Lower lobe of right lung (tissue), 2 donors: ENCODE measurements around the gene TMEM114. TPM values are rescaled to one million over a fixed set of nuclear protein-coding genes. Genes with fewer than 3 reads are reported as not detected.

Experiments
- ATAC-seq, 2 donors: fragments of 200-7000 bp; cut with Tn5 transposase; one replicate each; pipeline ENCODE4 v1.9.1; 2020 to 2022; ENCODE audit warnings: mild to moderate bottlenecking in 2 of 2, moderate library complexity in 2 of 2
- DNase-seq: peaks from one replicate; pipeline ENCODE4 v3.0.0-alpha.2; 2020
- H3K27ac ChIP-seq: fragments of 200-600 bp; one replicate; pipeline ENCODE4 v1.8.0; 2022
- H3K27me3 ChIP-seq: fragments of 200-600 bp; one replicate; pipeline ENCODE4 v1.8.0; 2022; ENCODE audit warnings: low read depth
- H3K36me3 ChIP-seq: fragments of 200-600 bp; one replicate; pipeline ENCODE4 v1.8.0; 2022; ENCODE audit warnings: mild to moderate bottlenecking
- H3K4me1 ChIP-seq: fragments of 200-600 bp; one replicate; pipeline ENCODE4 v1.8.0; 2022
- H3K4me3 ChIP-seq: fragments of 200-600 bp; one replicate; pipeline ENCODE4 v1.8.0; 2022; ENCODE audit warnings: mild to moderate bottlenecking
- H3K9me3 ChIP-seq: fragments of 200-600 bp; one replicate; pipeline ENCODE4 v1.8.0; 2022
- CTCF ChIP-seq: fragments of 200-600 bp; IDR thresholded peaks from one replicate; pipeline ENCODE4 v1.8.0; 2022; ENCODE audit warnings: antibody characterized with exemption, mild to moderate bottlenecking
- intact Hi-C: fragments of 100-400 bp; cut with DNase I; formaldehyde crosslinking; loops from one replicate; pipeline ENCODE4 v1.11.0; 2022
- total RNA-seq: library from RNA; stranded (reverse); fragmentation: NEBNext Ultra II Directional; extraction: Animal tissue kit (Norgen Biotek cat#: 25700); gene quantifications from one replicate; pipeline ENCODE4 v1.2.1, GENCODE V29; 2021
- donor health status: DM: no; HTN: yes; CAD: no; lungs with severe emphysema.

Gene TMEM114
- total RNA-seq, 1 donor from 2014 or later, result not detected

GRCh38 chr16:8533509-8533908 lies 56.8 kb downstream of the TMEM114 start:
- Histone ChIP-seq H3K4me3 (no peak overlapping the region), H3K36me3 (no peaks in the 10 kb centered on the region), H3K27me3 (peaks cover 4% of the 10 kb centered on the region), H3K27ac (no peak overlapping the region), H3K4me1 (no peaks in the 10 kb centered on the region), H3K9me3 (no peaks in the 10 kb centered on the region)
- no peak for DNase-seq
- no peak for TF ChIP-seq CTCF
- intact Hi-C loops, result no loop called here
- ATAC-seq, result no peak

GRCh38 chr16:8530752-8531384 lies 59.4 kb downstream of the TMEM114 start:
- ATAC-seq, result no peak
- H3K27me3 ChIP-seq, result peaks cover under 1% of the 10 kb centered on the region
- no peaks in the 10 kb centered on the region for H3K36me3 ChIP-seq
- no peaks in the 10 kb centered on the region for H3K4me1 ChIP-seq
- H3K27ac ChIP-seq, result no peak overlapping the region
- intact Hi-C loops, result no loop called here
- no peak overlapping the region for H3K4me3 ChIP-seq
- TF ChIP-seq CTCF, result no peak
- no peaks in the 10 kb centered on the region for H3K9me3 ChIP-seq
- no peak for DNase-seq

GRCh38 chr16:8528471-8528870 lies 61.8 kb downstream of the TMEM114 start:
- H3K27me3 ChIP-seq, result peaks cover 3% of the 10 kb centered on the region
- H3K4me3 ChIP-seq, result no peak overlapping the region
- DNase-seq (no peak), ATAC-seq (no peak)
- intact Hi-C loops, result no loop called here
- H3K27ac ChIP-seq, result no peak overlapping the region
- H3K36me3 ChIP-seq, result no peaks in the 10 kb centered on the region
- no peaks in the 10 kb centered on the region for H3K9me3 ChIP-seq
- no peak for TF ChIP-seq CTCF
- no peaks in the 10 kb centered on the region for H3K4me1 ChIP-seq

DNA sequence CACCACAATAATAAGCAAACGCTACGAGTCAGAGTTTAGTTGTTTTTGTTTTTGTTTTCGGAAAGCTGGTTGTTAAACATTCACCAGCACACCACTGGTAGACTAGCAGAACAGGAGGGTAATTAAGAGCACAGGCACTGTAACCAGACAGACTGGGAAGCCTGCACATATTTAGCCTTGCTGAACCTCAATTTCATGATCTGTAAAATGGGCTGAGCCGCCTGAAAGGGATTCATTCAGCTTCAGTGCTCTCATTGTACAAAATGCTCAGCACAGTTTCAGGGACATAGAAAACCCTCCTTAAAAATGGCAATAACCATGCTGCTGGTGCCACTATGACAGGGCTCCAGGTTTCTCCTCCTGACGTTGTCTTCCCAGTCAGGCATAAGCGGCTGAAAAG lies 66.4 kb downstream of the TMEM114 start:
- no peak overlapping the region for H3K27ac ChIP-seq
- intact Hi-C loops, result no loop called here
- no peaks in the 10 kb centered on the region for H3K4me1 ChIP-seq
- no peak overlapping the region for H3K4me3 ChIP-seq
- no peaks in the 10 kb centered on the region for H3K9me3 ChIP-seq
- no peaks in the 10 kb centered on the region for H3K36me3 ChIP-seq
- DNase-seq, result no peak
- H3K27me3 ChIP-seq, result peaks cover 10% of the 10 kb centered on the region
- no peak for ATAC-seq
- TF ChIP-seq CTCF, result no peak

DNA sequence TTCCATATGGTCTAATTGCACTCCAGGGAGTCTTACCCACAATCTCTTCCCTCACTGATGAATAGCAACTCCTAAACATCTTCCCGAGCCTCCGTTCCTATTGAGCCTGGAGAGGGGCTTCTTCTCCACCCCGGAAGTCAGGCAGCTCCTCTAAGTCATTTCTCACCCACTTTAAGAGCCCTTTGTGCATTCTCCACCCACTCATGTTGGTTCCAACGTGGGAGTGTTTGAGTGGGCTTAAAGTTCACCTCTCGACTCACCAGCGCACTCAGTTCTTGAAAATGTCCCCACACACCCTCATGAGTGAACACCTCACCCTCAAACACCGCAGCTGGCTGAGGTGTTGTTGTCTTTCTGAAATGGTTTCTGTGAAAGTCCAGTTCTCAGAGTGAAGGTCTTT lies 67.6 kb downstream of the TMEM114 start:
- Histone ChIP-seq H3K4me1 (no peaks in the 10 kb centered on the region), H3K27ac (no peak overlapping the region), H3K27me3 (peaks cover 10% of the 10 kb centered on the region), H3K36me3 (no peaks in the 10 kb centered on the region), H3K9me3 (no peaks in the 10 kb centered on the region), H3K4me3 (no peak overlapping the region)
- ATAC-seq (no peak), DNase-seq (no peak)
- TF ChIP-seq CTCF, result no peak
- intact Hi-C loops, result no loop called here

- TF ChIP-seq CTCF, result no peak
- Histone ChIP-seq H3K27ac (no peak overlapping the region), H3K36me3 (no peaks in the 10 kb centered on the region), H3K9me3 (no peaks in the 10 kb centered on the region), H3K4me1 (no peaks in the 10 kb centered on the region), H3K4me3 (no peak overlapping the region), H3K27me3 (peaks cover 7% of the 10 kb centered on the region)
- no peak for DNase-seq
- ATAC-seq, result no peak
- intact Hi-C loops, result no loop called here
These were observed 70.7 kb downstream of the TMEM114 start for GRCh38 chr16:8519643-8520042.
